NB4 (cell line): ENCODE results near the gene GRIK3.
A peak's percentile ranks its signal among the peaks of the same experiment; 100 is the strongest.

Experiments
- DNase-seq: peaks from one replicate; pipeline ENCODE4 v3.0.0; 2010; ENCODE audit warnings: low read depth
- H3K4me3 ChIP-seq: one replicate; pipeline ENCODE4 v1.5.1; 2011; ENCODE audit warnings: mild to moderate bottlenecking, low read depth, low read length, moderate library complexity
- CTCF ChIP-seq: IDR thresholded peaks from one replicate; pipeline ENCODE4 v1.5.1; 2012; ENCODE audit warnings: low read depth, low read length
- MAX ChIP-seq: IDR thresholded peaks from 2 replicates; pipeline ENCODE4 v1.6.1; 2011; ENCODE audit warnings: low read depth, low read length
- MYC ChIP-seq: IDR thresholded peaks from 2 replicates; pipeline ENCODE4 v1.6.1; 2011; ENCODE audit warnings: low read depth, low read length
- POLR2A ChIP-seq: IDR thresholded peaks from 2 replicates; pipeline ENCODE4 v1.6.1; 2011; ENCODE audit warnings: mild to moderate bottlenecking; ENCODE audit not compliant: insufficient read length; ENCODE audit errors: extremely low read depth

GRIK3 gene

GRCh38 chr1:36824390-36824861 is 209.9 kb downstream of the GRIK3 start:
- H3K4me3 ChIP-seq: no peak overlapping the region
- DNase-seq: peak; percentile 94
- TF ChIP-seq POLR2A: peak; percentile 23
- no peak for TF ChIP-seq CTCF
- TF ChIP-seq MAX: peak; percentile 52
- peak; percentile 76 for TF ChIP-seq MYC

- TF ChIP-seq CTCF (no peak), POLR2A (no peak), MAX (peak; percentile 66), MYC (peak; percentile 76)
- H3K4me3 ChIP-seq: peak overlapping the region; percentile 7
- peak; percentile 92 for DNase-seq
Observed at GRCh38 chr1:36822648-36823047, 211.7 kb downstream of the GRIK3 start.

GRCh38 chr1:36821386-36821785 is 212.9 kb downstream of the GRIK3 start:
- TF ChIP-seq MAX: no peak
- TF ChIP-seq MYC: no peak
- TF ChIP-seq POLR2A: no peak
- no peak for TF ChIP-seq CTCF
- no peak for DNase-seq
- H3K4me3 ChIP-seq: no peak overlapping the region

GRCh38 chr1:36818771-36819170 is 215.5 kb downstream of the GRIK3 start:
- TF ChIP-seq CTCF (no peak), MAX (no peak; the same call in 1 of the 2 replicates), MYC (no peak), POLR2A (no peak)
- no peak for DNase-seq
- no peak overlapping the region for H3K4me3 ChIP-seq

GRCh38 chr1:36816348-36816747 is 218.0 kb downstream of the GRIK3 start:
- TF ChIP-seq MAX (no peak), MYC (no peak), POLR2A (no peak), CTCF (no peak)
- H3K4me3 ChIP-seq: no peak overlapping the region
- no peak for DNase-seq

GRCh38 chr1:36814774-36815173 is 219.5 kb downstream of the GRIK3 start:
- TF ChIP-seq MYC: no peak
- TF ChIP-seq MAX: 0 out of 2 replicates have a peak, but pooled peaks have one; percentile 24
- TF ChIP-seq POLR2A: no peak
- no peak overlapping the region for H3K4me3 ChIP-seq
- DNase-seq: no peak
